ENCODE data around the gene PTCD1. TPM values are rescaled to one million over a fixed set of nuclear protein-coding genes. Genes with fewer than 3 reads are reported as not detected.
A peak's percentile ranks its signal among the peaks of the same experiment; 100 is the strongest.

The PTCD1 gene
- total RNA-seq, 1 experiment from 2014 or later = 11.8 TPM

DNA sequence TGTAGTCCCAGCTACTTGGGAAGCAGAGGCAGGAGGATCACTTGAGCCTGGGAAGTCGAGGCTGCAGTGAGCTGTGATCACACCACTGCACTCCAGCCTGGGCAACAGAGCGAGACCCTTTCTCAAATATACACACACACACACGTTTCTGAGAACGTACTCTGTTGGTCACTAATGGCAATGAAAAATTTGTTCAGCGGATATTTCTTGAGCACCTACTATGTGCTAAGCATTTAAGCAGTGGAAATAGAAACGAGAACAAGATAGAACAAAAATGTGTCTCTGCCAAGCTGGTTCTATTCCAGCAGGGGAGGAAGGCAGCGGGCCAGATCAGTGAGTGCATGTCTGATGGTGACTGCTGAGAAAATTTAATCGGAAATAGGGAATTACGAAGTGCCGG, 55.4 kb downstream of the PTCD1 start:
- Histone ChIP-seq H3K36me3 (ENCODE audit: insufficient read depth, low read length, poor library complexity, severe bottlenecking) (no peaks in the 10 kb centered on the region), H3K27me3 (replicated peaks; ENCODE audit: insufficient read depth, low read depth, low read length, poor library complexity) (no peaks in the 10 kb centered on the region), H3K4me1 (ENCODE audit: insufficient read depth, low read length, poor library complexity, severe bottlenecking) (peaks cover 20% of the 10 kb centered on the region), H3K9me3 (ENCODE audit: low read depth, low read length, poor library complexity, severe bottlenecking) (no peaks in the 10 kb centered on the region), H3K27ac (ENCODE audit: low read depth, low read length, poor library complexity, severe bottlenecking) (no peak overlapping the region), H3K4me3 (ENCODE audit: low read depth, low read length, poor library complexity, severe bottlenecking) (no peak overlapping the region)
- TF ChIP-seq EZH2 (IDR thresholded peaks at IDR 0.05; ENCODE audit: borderline replicate concordance, low read depth, low read length, poor library complexity, severe bottlenecking) = no peak
- TF ChIP-seq, protein P1, sequence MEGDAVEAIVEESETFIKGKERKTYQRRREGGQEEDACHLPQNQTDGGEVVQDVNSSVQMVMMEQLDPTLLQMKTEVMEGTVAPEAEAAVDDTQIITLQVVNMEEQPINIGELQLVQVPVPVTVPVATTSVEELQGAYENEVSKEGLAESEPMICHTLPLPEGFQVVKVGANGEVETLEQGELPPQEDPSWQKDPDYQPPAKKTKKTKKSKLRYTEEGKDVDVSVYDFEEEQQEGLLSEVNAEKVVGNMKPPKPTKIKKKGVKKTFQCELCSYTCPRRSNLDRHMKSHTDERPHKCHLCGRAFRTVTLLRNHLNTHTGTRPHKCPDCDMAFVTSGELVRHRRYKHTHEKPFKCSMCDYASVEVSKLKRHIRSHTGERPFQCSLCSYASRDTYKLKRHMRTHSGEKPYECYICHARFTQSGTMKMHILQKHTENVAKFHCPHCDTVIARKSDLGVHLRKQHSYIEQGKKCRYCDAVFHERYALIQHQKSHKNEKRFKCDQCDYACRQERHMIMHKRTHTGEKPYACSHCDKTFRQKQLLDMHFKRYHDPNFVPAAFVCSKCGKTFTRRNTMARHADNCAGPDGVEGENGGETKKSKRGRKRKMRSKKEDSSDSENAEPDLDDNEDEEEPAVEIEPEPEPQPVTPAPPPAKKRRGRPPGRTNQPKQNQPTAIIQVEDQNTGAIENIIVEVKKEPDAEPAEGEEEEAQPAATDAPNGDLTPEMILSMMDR (conservative IDR thresholded peaks at IDR 0.05; ENCODE audit: low read depth, low read length) = no peak
- ChIA-PET POLR2A (ENCODE audit: low non-redundant PET) (no interaction called here), CTCF (no interaction called here)
- no TSS peak for BruUV-seq (replicated peaks)
- no peak for DNase-seq (ENCODE audit: low spot score)
- intact Hi-C loops (cut with micrococcal nuclease; ENCODE audit: unreplicated experiment) = no loop called here

DNA sequence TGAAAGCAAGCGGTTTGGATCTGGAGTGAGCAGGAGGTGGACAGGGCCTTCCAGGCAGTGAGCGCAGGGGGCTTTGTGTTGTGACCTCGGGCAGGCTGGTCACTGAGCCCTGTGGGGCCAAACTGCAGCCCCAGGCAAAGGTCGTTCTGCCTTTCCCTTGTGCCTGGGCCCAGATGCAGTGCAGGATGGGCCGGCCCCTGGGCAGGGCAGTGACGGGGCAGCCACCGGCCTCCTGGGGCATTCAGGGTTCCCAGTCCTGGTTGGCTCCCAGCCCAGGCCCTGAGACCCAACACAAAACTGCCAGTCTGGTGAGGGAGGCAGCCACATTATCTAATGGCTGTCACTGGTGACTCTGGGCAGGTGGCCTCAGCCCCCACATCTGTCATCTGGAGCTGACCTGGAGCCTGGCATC, 56.9 kb downstream of the PTCD1 start:
- CTCF ChIA-PET = no interaction called here

DNA sequence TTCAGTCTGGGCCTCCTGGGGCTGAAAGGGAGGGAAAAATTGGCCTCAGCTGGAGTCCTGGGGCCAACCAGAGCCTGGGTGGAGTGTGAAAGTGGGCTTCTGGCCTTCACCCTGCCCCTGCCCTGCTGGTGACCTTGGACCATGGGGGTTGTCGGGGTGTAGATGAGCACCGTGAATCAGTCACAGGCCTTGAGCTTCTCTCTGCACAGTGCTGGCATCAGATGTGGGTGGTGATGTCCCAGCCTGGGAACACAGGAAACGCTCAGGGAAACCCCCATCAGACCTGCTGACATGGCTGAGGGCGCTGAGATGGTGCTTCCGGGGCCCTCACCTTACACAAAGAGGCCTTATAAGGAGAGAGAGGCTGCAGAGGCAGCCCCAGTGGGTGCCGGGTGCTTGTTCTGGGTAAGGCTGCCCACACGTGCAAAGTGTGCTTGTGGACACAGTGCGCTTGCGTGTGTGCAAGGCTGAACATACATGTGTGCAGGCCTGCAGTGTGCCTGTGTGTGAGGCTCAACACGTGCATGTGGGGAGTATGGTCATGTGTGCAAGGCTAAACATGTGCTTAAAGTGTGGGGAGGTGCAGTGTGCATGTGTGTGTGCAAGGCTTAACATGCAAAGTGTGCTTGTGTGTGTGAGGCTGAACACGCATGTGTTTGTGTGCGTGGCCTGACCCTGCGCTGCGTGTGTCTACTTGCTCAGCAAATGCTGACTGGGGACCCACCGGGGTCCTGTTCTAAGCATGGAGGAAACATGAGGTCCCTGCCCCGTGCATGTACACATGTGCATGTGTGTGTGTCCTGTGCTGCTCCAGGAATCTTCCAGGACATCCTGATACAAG, 57.6 kb downstream of the PTCD1 start:
- no peak for DNase-seq (ENCODE audit: low spot score)
- H3K27me3 ChIP-seq (replicated peaks; ENCODE audit: insufficient read depth, low read depth, low read length, poor library complexity) = no peaks in the 10 kb centered on the region
- peaks cover 20% of the 10 kb centered on the region for H3K4me1 ChIP-seq (ENCODE audit: insufficient read depth, low read length, poor library complexity, severe bottlenecking)
- H3K27ac ChIP-seq (ENCODE audit: low read depth, low read length, poor library complexity, severe bottlenecking) = peak overlapping the region; percentile 62
- H3K36me3 ChIP-seq (ENCODE audit: insufficient read depth, low read length, poor library complexity, severe bottlenecking) = no peaks in the 10 kb centered on the region
- no peak for TF ChIP-seq EZH2 (IDR thresholded peaks at IDR 0.05; ENCODE audit: borderline replicate concordance, low read depth, low read length, poor library complexity, severe bottlenecking)
- TF ChIP-seq, protein P1 (conservative IDR thresholded peaks at IDR 0.05; ENCODE audit: low read depth, low read length) = no peak
- POLR2A ChIA-PET (ENCODE audit: low non-redundant PET) = no interaction called here
- BruUV-seq (replicated peaks) = no TSS peak
- intact Hi-C loops (cut with micrococcal nuclease; ENCODE audit: unreplicated experiment) = no loop called here
- no peaks in the 10 kb centered on the region for H3K9me3 ChIP-seq (ENCODE audit: low read depth, low read length, poor library complexity, severe bottlenecking)
- H3K4me3 ChIP-seq (ENCODE audit: low read depth, low read length, poor library complexity, severe bottlenecking) = no peak overlapping the region
- CTCF ChIA-PET = interaction anchor here (0.6 kb wide), 1 partner anchor 354 kb away, joined by 6 read pairs; the partner anchor contains the start of gene CYP3A7

More for the DNA sequence above, 56.9 kb downstream of the PTCD1 start:
- no peak for DNase-seq (ENCODE audit: low spot score)
- intact Hi-C loops (cut with micrococcal nuclease; ENCODE audit: unreplicated experiment) = no loop called here
- H3K4me3 ChIP-seq (ENCODE audit: low read depth, low read length, poor library complexity, severe bottlenecking) = no peak overlapping the region
- no peaks in the 10 kb centered on the region for H3K27me3 ChIP-seq (replicated peaks; ENCODE audit: insufficient read depth, low read depth, low read length, poor library complexity)
- no peaks in the 10 kb centered on the region for H3K9me3 ChIP-seq (ENCODE audit: low read depth, low read length, poor library complexity, severe bottlenecking)
- H3K27ac ChIP-seq (ENCODE audit: low read depth, low read length, poor library complexity, severe bottlenecking) = no peak overlapping the region
- peaks cover 20% of the 10 kb centered on the region for H3K4me1 ChIP-seq (ENCODE audit: insufficient read depth, low read length, poor library complexity, severe bottlenecking)
- no TSS peak for BruUV-seq (replicated peaks)
- TF ChIP-seq EZH2 (IDR thresholded peaks at IDR 0.05; ENCODE audit: borderline replicate concordance, low read depth, low read length, poor library complexity, severe bottlenecking) = no peak
- TF ChIP-seq, protein P1 (conservative IDR thresholded peaks at IDR 0.05; ENCODE audit: low read depth, low read length) = no peak
- no peaks in the 10 kb centered on the region for H3K36me3 ChIP-seq (ENCODE audit: insufficient read depth, low read length, poor library complexity, severe bottlenecking)
- POLR2A ChIA-PET (ENCODE audit: low non-redundant PET) = no interaction called here

Measured in A673 (cell line).